ENCODE results near the gene CYFIP1. TPM values are rescaled to one million over a fixed set of nuclear protein-coding genes. Genes with fewer than 3 reads are reported as not detected.

Gene CYFIP1
- polyA plus RNA-seq, 2 of the 4 experiments (the other 2 are of a cell fraction), result 68.2 to 69.4 TPM

GRCh38 chr15:22867886-22868285 lies 112.3 kb downstream of the CYFIP1 start:
- no peak overlapping the region for H3K4me2 ChIP-seq
- H3K27ac ChIP-seq, result no peak overlapping the region
- CTCF ChIA-PET, result no interaction called here
- no peaks in the 10 kb centered on the region for H3K4me1 ChIP-seq
- 88% methylated on average over 6 of the region's 6 CpGs for WGBS (ENCODE audit: missing lambda C conversion rate)
- FAIRE-seq, result no peak
- H3K4me3 ChIP-seq, result no peak overlapping the region
- no peak for ATAC-seq
- DNase-seq (ENCODE audit: low read depth in 1 of 2, low spot score in 1 of 2), result no peak
- POLR2A ChIA-PET, result interaction anchor here (1.4 kb wide), 1 partner anchor 30 kb away, joined by 4 read pairs; the partner anchor contains the start of gene NIPA2
- no peaks in the 10 kb centered on the region for H3K9me3 ChIP-seq
- TF ChIP-seq ELK1 (IDR thresholded peaks at IDR 0.05; ENCODE audit: low read depth, low read length), result no peak
- TF ChIP-seq MAZ (IDR thresholded peaks at IDR 0.05; ENCODE audit: borderline replicate concordance, low read depth, low read length), result no peak
- no peak for TF ChIP-seq JUN (IDR thresholded peaks at IDR 0.05)
- TF ChIP-seq SREBF2 (IDR thresholded peaks at IDR 0.05), result no peak
- no peak for TF ChIP-seq MAX (IDR thresholded peaks at IDR 0.05)
- TF ChIP-seq FOSB (CRISPR knock-in tag; IDR thresholded peaks at IDR 0.05), result no peak
- TF ChIP-seq NFE2L2 (conservative IDR thresholded peaks at IDR 0.05; ENCODE audit: low read length), result no peak
- TF ChIP-seq ZSCAN20 (CRISPR knock-in tag; IDR thresholded peaks at IDR 0.05), result no peak
- no peak for TF ChIP-seq SMC3 (IDR thresholded peaks at IDR 0.05)
- TF ChIP-seq ZC3H11A (IDR thresholded peaks at IDR 0.05), result no peak
- no peak for TF ChIP-seq HOXA7 (CRISPR knock-in tag; IDR thresholded peaks at IDR 0.05)
- TF ChIP-seq JUNB (IDR thresholded peaks at IDR 0.05), result no peak
- no peak for TF ChIP-seq KDM1A (IDR thresholded peaks at IDR 0.05; ENCODE audit: low read depth)
- TF ChIP-seq E2F6 (IDR thresholded peaks at IDR 0.05; ENCODE audit: borderline replicate concordance, low read depth), result no peak

- TF ChIP-seq HOXA7 (CRISPR knock-in tag; IDR thresholded peaks at IDR 0.05) (no peak), HEYL (CRISPR knock-in tag; IDR thresholded peaks at IDR 0.05) (no peak), JUN (IDR thresholded peaks at IDR 0.05) (no peak), RFX5 (IDR thresholded peaks at IDR 0.05) (no peak), CBX2 (IDR thresholded peaks at IDR 0.05; ENCODE audit: borderline replicate concordance, low read depth) (no peak), FOXS1 (CRISPR knock-in tag; IDR thresholded peaks at IDR 0.05) (no peak), BCL3 (IDR thresholded peaks at IDR 0.05) (no peak), RAD21 (conservative IDR thresholded peaks at IDR 0.05 in 1 of 2, IDR thresholded peaks at IDR 0.05 in 1 of 2) (no peak), CHD4 (IDR thresholded peaks at IDR 0.05; ENCODE audit: borderline replicate concordance) (no peak), CTCF (IDR thresholded peaks at IDR 0.05) (no peak), ZNF302 (CRISPR knock-in tag; IDR thresholded peaks at IDR 0.05) (no peak), MAX (IDR thresholded peaks at IDR 0.05) (no peak), CBX8 (IDR thresholded peaks at IDR 0.05) (no peak), KDM5A (IDR thresholded peaks at IDR 0.05) (no peak), FOSB (CRISPR knock-in tag; IDR thresholded peaks at IDR 0.05) (no peak)
- no peak overlapping the region for H3K4me2 ChIP-seq
- no peak for FAIRE-seq
- no peak overlapping the region for H3K27ac ChIP-seq
- no peaks in the 10 kb centered on the region for H3K9me3 ChIP-seq
- no peaks in the 10 kb centered on the region for H3K4me1 ChIP-seq
- 86% methylated on average over 7 of the region's 7 CpGs for WGBS (ENCODE audit: missing lambda C conversion rate)
- CTCF ChIA-PET, result interaction anchor here (0.6 to 1.3 kb wide), 4 partner anchors 10 to 601 kb away, joined by 3 to 7 read pairs (median 4); no protein-coding TSS in a partner anchor
- POLR2A ChIA-PET, result no interaction called here
- ATAC-seq, result no peak
- H3K4me3 ChIP-seq, result no peak overlapping the region
- DNase-seq (ENCODE audit: low read depth in 1 of 2, low spot score in 1 of 2), result no peak
These were observed 114.1 kb downstream of the CYFIP1 start for GRCh38 chr15:22866079-22866478.
